SKM-1 treated with dmso at 0.1 percent for 144 hours (cell line): ENCODE results near the gene RBM12.
"Not testable (repeated sequence)": the region's sequence is repeated elsewhere in the genome, so short reads cannot be mapped to it uniquely, and the experiment has no call there.

Experiments used
- DNase-seq: peaks from one replicate; lab custom pipeline; 2025; ENCODE audit not compliant: unreplicated experiment; lab: John Stamatoyannopoulos, UW

RBM12 gene

DNA sequence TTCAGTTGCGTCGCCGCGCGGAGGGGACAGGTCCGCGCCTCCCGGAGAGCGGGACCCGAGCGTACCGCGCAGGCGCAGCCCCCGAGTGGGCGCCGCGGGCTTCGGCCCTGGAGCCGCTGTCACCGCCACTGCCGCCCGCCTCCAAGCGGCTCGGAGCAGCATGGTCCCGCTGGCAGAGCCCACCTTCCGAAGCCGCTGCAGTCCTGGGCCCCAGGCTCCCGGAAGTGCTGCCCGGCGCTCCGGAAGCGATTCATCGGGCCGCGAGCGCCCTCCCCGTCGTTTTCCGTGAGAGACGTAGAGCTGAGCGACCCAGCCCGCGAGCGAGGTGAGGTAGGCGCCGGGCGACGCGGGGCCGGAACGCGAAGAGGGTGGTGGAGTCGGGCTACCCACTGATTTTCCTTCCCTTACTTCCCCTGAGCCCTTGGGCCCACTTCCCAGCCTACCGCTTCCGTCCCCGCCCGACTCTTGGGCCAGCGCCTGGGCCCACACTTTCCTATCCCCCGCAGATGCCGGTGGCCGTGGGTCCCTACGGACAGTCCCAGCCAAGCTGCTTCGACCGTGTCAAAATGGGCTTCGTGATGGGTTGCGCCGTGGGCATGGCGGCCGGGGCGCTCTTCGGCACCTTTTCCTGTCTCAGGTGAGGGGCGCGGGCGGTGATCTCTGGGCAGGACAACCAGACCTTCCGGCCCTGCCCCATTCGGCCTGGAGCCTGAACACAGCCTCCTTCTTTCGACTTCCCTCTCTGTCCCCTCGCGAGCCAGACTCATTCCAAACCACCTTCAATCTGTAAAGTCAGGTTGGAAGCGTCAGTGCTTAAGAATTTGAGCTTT lies 34.6 kb upstream of the RBM12 start, which contains the start of the genes NFS1 and ROMO1:
TSS of gene NFS1 (minus strand) at position 226 of the 830 bp plus-strand sequence. CDS start at position 162, 64 bp downstream.
TSS of gene ROMO1 (plus strand) at position 279 of the 830 bp plus-strand sequence. CDS start at position 507, 228 bp downstream.
- DNase-seq: peak; percentile 71

DNA sequence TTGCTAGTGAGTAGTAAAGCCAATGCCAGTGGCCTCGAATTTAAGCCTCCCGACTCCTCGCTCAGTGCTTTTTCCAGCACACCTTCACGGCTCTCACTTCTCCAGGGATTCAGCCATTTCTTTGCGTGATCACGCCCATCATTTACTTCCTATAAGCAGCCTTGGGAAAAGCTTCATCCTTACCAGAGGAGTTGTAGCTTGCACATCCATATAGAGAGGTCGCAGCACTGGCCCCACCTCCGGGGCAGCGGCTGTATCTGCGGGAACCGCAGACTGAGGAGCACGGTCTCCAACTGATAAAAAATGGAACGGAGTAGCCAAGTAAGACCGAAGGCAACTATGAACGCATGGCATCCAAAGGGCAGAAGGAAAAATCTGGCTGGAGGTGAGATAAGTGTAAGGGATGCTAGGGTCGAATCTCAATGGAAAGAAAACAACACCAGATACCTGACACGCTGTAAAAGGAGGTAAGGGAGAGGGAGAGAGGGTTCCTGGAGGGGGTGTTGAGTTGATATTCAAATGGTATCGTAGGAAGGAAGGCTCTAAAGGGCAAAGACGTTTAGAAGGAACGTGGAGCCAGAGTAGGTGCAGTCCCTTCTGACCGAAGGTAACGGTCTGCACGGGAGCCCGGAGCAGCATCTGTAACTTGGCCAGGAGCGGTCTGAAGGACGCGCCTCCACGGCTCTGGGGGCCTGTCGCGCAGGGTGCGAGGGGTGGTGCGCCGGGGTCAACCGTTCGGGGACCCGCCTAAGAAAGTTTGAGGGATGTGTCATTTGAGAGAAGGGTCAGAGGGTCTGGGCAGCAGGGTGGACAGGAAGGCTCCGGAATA lies 33.8 kb upstream of the RBM12 start:
- no peak for DNase-seq

- DNase-seq: no peak
Measured at GRCh38 chr20:35697696-35698297, 33.1 kb upstream of the RBM12 start.

- no peak for DNase-seq
Measured at GRCh38 chr20:35695978-35696377, 31.3 kb upstream of the RBM12 start.

GRCh38 chr20:35695245-35695749 lies 30.6 kb upstream of the RBM12 start:
- no peak for DNase-seq

- no peak for DNase-seq
Measured at GRCh38 chr20:35690265-35690664, 25.6 kb upstream of the RBM12 start.

DNA sequence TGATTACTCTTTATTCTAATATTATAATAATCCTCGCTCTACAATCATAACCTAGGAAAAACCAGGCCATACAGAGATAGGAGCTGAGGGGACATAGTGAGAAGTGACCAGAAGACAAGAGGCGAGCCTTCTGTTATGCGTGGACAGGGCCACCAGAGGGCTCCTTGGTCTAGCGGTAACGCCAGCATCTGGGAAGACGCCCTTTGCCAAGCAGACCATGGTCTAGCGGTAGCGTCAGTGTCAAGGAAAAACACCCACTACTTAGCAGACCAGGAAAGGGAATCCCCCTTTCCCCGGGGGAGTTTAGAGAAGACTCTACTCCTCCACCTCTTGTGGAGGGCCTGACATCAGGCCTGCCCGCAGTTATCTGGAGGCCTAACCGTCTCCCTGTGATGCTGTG lies 22.2 kb upstream of the RBM12 start:
- not testable (repeated sequence) for DNase-seq

DNA sequence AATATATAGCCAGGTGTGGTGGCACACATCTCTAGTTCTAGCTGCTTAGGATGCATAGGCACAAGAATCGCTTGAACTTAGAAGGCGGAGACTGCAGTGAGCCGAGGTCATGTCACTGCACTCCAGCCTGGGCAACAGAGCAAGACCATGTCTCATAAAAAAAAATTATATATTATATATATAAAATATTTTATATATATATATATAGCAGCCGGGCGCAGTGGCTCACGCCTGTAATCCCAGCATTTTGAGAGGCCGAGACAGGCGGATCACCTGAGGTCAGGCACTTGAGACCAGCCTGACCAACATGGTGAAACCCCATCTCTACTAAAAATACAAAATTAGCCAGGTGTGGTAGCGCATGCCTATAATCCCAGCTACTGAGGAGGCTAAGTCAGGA lies 20.7 kb upstream of the RBM12 start:
- not testable (repeated sequence) for DNase-seq

GRCh38 chr20:35681960-35682359 lies 17.3 kb upstream of the RBM12 start:
- DNase-seq: no peak

DNA sequence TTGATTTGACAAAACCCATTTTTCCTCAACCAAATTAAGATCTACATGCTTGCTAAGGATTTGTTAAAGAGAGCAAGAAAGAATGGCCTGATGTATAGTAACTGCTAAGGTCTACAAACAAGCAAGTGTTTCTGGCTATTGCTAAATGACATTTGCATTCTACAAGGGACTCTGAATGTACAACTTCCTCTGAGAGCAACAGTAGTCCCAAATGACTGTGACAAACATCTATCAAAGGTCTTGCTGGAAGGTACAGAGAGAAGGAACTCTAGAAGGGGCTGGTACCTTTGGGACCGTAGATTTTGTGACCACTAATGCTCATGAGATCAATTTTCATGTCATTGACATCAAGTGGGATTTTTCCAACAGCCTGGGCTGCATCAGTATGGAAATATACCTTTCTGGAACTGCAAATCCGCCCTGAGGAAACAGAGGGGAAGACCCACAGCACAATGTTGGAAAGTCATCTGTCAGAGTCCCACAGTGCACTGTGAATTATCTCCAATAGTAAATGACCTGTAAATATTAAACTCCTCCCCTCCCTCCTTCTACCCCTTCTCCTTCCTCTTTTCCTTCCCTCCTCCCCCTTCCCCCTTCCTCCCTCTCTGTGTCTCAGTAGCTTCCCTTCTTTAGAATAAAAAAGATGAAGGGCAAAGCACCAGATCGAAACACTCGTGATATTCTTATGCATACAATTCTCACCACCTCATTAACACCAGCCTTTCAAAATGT lies 15.9 kb upstream of the RBM12 start:
- DNase-seq: peak; percentile 58

DNA sequence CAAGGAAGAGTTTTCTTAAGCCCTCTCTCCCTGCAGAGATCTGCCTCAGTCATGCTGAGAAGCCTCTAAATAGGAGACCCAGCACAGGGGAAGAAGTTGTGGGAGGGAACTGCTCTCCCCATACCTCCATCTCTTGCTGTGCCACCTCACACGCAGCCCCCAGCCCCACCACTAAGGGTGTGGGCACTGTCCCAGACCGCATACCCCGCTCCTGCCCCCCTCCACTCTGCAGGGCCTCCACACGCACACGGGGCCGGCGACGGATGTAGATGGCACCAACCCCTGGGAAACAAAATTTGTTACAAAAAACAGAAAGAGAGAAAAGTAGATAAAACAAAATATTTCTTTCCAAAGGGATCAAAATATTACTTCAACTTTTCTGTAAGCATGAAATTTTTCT lies 10.2 kb upstream of the RBM12 start:
- no peak for DNase-seq

DNA sequence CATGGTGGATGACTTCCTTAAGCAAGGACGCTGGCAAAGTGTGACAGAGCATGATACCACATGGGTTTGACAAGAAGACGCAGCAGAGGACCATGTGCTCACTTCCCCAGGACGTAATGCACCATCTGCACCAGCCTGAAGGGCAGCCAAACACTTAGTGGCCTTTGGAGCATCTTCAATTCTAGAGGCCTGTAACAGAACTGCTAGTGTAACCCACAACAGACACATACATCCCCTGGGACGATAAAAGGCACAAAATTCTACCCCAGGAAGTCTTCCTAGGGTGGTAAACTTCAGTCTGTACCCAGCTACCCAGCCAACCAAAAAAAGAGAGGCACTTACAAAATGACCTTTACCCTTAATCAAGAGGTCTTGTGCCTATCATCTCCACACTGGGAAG lies 9.2 kb upstream of the RBM12 start:
- DNase-seq: no peak

- no peak for DNase-seq
Measured at GRCh38 chr20:35669681-35670080, 5.0 kb upstream of the RBM12 start.

- DNase-seq: no peak
Measured at GRCh38 chr20:35669221-35669620, 4.5 kb upstream of the RBM12 start.

DNA sequence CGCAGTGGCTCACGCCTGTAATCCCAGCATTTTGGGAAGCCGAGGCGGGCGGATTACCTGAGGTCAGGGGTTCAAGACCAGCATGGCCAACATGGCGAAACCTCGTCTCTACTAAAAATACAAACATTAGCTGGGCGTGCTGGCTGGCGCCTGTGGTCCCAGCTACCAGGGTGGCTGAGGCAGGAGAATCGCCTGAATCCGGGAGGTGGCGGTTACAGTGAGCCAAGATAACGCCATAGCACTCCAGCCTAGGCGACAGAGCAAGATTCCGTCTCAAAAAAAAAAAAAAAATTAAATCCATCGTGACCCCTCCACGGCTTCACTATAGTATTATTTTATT lies 1.2 kb upstream of the RBM12 start:
- no peak for DNase-seq

GRCh38 chr20:35663516-35664465 lies 909 bp downstream of the RBM12 start:
- DNase-seq: peak; percentile 10

DNA sequence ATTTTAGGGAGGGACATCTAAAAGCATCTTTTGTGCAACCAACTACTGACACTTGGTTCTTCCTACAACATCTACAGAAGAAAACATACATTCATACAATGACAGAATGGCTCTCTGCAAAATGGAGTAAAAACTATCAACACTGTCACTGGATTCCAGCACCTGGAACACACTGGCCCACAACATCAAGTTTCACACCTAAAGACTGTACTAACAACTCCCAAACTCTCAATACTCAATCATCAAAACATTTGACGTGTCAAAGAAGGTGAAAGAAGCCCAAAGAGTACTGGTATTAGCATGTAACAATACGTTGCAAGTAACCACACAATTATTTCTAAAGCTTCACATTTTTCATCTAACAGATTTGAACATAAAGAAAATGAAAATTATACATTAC lies 2.1 kb downstream of the RBM12 start:
- DNase-seq: no peak

GRCh38 chr20:35661908-35662307 lies 2.8 kb downstream of the RBM12 start:
- DNase-seq: no peak

GRCh38 chr20:35661053-35661452 lies 3.6 kb downstream of the RBM12 start:
- DNase-seq: no peak
